HepG2 (cell line): Measurements from ENCODE around the gene SLC16A2. TPM values are rescaled to one million over a fixed set of nuclear protein-coding genes. Genes with fewer than 3 reads are reported as not detected.

ENCODE experiments used
- ATAC-seq: fragments of 200-7000 bp; cut with Tn5 transposase; 3 replicates; pipeline ENCODE4 v1.9.1; 2020; ENCODE audit warnings: mild to moderate bottlenecking, moderate library complexity
- BruUV-seq: library from RNA; stranded (reverse); fragments of 400-500 nt; replicated peaks from 2 replicates; lab custom pipeline; 2021; lab: Mats Ljungman, UMichigan
- CTCF ChIA-PET: fragments of 300-600 bp; formaldehyde crosslinking; extraction: SDS; loops from one replicate; lab custom pipeline; 2021; ENCODE audit warnings: low total read pairs, inconsistent platforms, low intra/inter-chr PET ratio; lab: Yijun Ruan, JAX
- POLR2A ChIA-PET: fragments of 350-600 bp; sonication (Branson Sonifier 250); formaldehyde crosslinking; loops from one replicate; lab custom pipeline; 2020; ENCODE audit warnings: antibody characterized with exemption, inconsistent platforms; lab: Yijun Ruan, JAX
- DNase-seq: peaks from one replicate; pipeline ENCODE4 v3.0.0-alpha.2; 2015; ENCODE audit warnings: low spot score
- FAIRE-seq: peaks from 3 replicates; lab custom pipeline; 2011; peaks lifted over from hg19 to GRCh38; lab: Jason Lieb, UNC
- H2AFZ ChIP-seq: one replicate; pipeline ENCODE4 v1.6.1; 2011; ENCODE audit warnings: low read length, inconsistent platforms
- H3K27ac ChIP-seq: fragments of 300-600 bp; 3 replicates; pipeline ENCODE4 v1.8.0; 2011; ENCODE audit warnings: mixed run types, mild to moderate bottlenecking, mixed read lengths, low read length, inconsistent platforms; ENCODE audit not compliant: insufficient read depth; ENCODE audit errors: extremely low read length
- H3K27me3 ChIP-seq, 2 experiments: fragments of 200-600 bp in 1 of 2; 2 replicates in 1 of 2; 3 replicates in 1 of 2; pipeline versions ENCODE4 v1.6.0 to v1.8.0; 2011; ENCODE audit warnings: low read length in 2 of 2, mild to moderate bottlenecking in 2 of 2, moderate library complexity in 2 of 2, inconsistent platforms in 1 of 2; ENCODE audit not compliant: insufficient read depth in 2 of 2, control insufficient read depth in 1 of 2
- H3K36me3 ChIP-seq, 2 experiments: fragments of 200-600 bp in 1 of 2; replicated peaks in 1 of 2; 2 replicates in 1 of 2; 3 replicates in 1 of 2; pipeline versions ENCODE4 v1.5.1 to v1.8.0; 2011; ENCODE audit warnings: low read length in 2 of 2, inconsistent platforms in 1 of 2; ENCODE audit not compliant: insufficient read depth in 2 of 2, control insufficient read depth in 1 of 2
- H3K4me1 ChIP-seq: 2 replicates; pipeline ENCODE4 v1.5.1; 2012; ENCODE audit warnings: low read length, inconsistent platforms; ENCODE audit not compliant: insufficient read depth
- H3K4me2 ChIP-seq: 2 replicates; pipeline ENCODE4 v1.6.0; 2011; ENCODE audit warnings: low read depth, low read length, inconsistent platforms
- H3K4me3 ChIP-seq, 3 experiments: fragments of 200-600 bp in 1 of 3; sonication (generic), shearing (Covaris generic) in 1 of 3; replicated peaks in 1 of 3; 2 replicates each; pipeline ENCODE4 v1.5.1; 2011 to 2016; ENCODE audit warnings: low read length in 3 of 3, inconsistent platforms in 2 of 3, low read depth in 2 of 3, mild to moderate bottlenecking in 2 of 3, control low read depth in 1 of 3, mixed read lengths in 1 of 3; ENCODE audit not compliant: insufficient read depth in 1 of 3
- H3K79me2 ChIP-seq: one replicate; pipeline ENCODE4 v1.6.1; 2011; ENCODE audit warnings: low read length, inconsistent platforms; ENCODE audit not compliant: insufficient read depth
- H3K9ac ChIP-seq: 2 replicates; pipeline ENCODE4 v1.6.0; 2011; ENCODE audit warnings: mild to moderate bottlenecking, low read depth, low read length, inconsistent platforms; ENCODE audit not compliant: insufficient read depth
- H3K9me3 ChIP-seq: 2 replicates; pipeline ENCODE4 v1.5.1; 2012; ENCODE audit warnings: mild to moderate bottlenecking, low read length
- H4K20me1 ChIP-seq: 2 replicates; pipeline ENCODE4 v1.6.0; 2011; ENCODE audit warnings: inconsistent platforms, mild to moderate bottlenecking, low read length, moderate library complexity; ENCODE audit not compliant: insufficient read depth
- ZNF503 ChIP-seq: sonication (generic); formaldehyde crosslinking; IDR thresholded peaks from 2 replicates; pipeline ENCODE4 v1.4.0; 2020; ENCODE audit warnings: missing genetic modification reagents
- WGBS: methylation state at CpG from one replicate; pipeline ENCODE4 v1.1.6; 2017; ENCODE audit warnings: low lambda C conversion rate; 5-methylcytosine and 5-hydroxymethylcytosine counted together
- in situ Hi-C: cut with HindIII; loops from 2 replicates; pipeline ENCODE4 v1.10.0; 2017; ENCODE audit warnings: low pct_unique_long_range_greater_than_20kb; ENCODE audit not compliant: extremely low pct_ligation_motif_present
- intact Hi-C: fragments of 100-400 bp; cut with micrococcal nuclease; formaldehyde crosslinking; loops from one replicate; pipeline ENCODE4 v1.10.0; 2022; ENCODE audit not compliant: unreplicated experiment
- polyA plus RNA-seq, 8 experiments: library from polyadenylated mRNA; depleted of rRNA in 3 of 8; stranded (reverse) in 7 of 8; unstranded in 1 of 8; fragments of >200 nt; fragmentation: Illumina TruSeq in 4 of 8; extraction: Trizol in 4 of 8; gene quantifications; 2 replicates each; pipeline versions ENCODE4 v1.2.1 to v1.2.3, GENCODE V29; 2011 to 2016; ENCODE audit warnings: low read depth in 4 of 8, missing spikeins in 1 of 8, mixed read lengths in 1 of 8; ENCODE audit not compliant: insufficient read depth in 1 of 8
- total RNA-seq, 5 experiments: library from RNA; depleted of rRNA; stranded (reverse); fragments of >200 nt; fragmentation: Illumina TruSeq; extraction: Trizol; gene quantifications; 2 replicates each; pipeline ENCODE4 v1.2.3, GENCODE V29; 2016; ENCODE audit warnings: low read depth in 1 of 5
- TF ChIP-seq, protein P1 (sequence below): sonication (generic); formaldehyde crosslinking; IDR thresholded peaks from 2 replicates; pipeline ENCODE4 v1.4.0; 2020; ENCODE audit warnings: mild to moderate bottlenecking, missing genetic modification reagents

The SLC16A2 gene
- total and polyA plus RNA-seq, 2 of the 13 experiments (the other 11 are each of a cell fraction or from before 2014, with no cell fraction given), result 0.07 to 0.08 TPM

- H4K20me1 ChIP-seq, result no peaks in the 10 kb centered on the region
- no peak for ATAC-seq
- in situ Hi-C loops, result no loop called here
- intact Hi-C loops, result no loop called here
- H2AFZ ChIP-seq, result no peak overlapping the region
- TF ChIP-seq, protein P1, sequence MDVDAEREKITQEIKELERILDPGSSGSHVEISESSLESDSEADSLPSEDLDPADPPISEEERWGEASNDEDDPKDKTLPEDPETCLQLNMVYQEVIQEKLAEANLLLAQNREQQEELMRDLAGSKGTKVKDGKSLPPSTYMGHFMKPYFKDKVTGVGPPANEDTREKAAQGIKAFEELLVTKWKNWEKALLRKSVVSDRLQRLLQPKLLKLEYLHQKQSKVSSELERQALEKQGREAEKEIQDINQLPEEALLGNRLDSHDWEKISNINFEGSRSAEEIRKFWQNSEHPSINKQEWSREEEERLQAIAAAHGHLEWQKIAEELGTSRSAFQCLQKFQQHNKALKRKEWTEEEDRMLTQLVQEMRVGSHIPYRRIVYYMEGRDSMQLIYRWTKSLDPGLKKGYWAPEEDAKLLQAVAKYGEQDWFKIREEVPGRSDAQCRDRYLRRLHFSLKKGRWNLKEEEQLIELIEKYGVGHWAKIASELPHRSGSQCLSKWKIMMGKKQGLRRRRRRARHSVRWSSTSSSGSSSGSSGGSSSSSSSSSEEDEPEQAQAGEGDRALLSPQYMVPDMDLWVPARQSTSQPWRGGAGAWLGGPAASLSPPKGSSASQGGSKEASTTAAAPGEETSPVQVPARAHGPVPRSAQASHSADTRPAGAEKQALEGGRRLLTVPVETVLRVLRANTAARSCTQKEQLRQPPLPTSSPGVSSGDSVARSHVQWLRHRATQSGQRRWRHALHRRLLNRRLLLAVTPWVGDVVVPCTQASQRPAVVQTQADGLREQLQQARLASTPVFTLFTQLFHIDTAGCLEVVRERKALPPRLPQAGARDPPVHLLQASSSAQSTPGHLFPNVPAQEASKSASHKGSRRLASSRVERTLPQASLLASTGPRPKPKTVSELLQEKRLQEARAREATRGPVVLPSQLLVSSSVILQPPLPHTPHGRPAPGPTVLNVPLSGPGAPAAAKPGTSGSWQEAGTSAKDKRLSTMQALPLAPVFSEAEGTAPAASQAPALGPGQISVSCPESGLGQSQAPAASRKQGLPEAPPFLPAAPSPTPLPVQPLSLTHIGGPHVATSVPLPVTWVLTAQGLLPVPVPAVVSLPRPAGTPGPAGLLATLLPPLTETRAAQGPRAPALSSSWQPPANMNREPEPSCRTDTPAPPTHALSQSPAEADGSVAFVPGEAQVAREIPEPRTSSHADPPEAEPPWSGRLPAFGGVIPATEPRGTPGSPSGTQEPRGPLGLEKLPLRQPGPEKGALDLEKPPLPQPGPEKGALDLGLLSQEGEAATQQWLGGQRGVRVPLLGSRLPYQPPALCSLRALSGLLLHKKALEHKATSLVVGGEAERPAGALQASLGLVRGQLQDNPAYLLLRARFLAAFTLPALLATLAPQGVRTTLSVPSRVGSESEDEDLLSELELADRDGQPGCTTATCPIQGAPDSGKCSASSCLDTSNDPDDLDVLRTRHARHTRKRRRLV (CRISPR knock-in tag), result no peak
- no peak for TF ChIP-seq ZNF503
- TF ChIP-seq, all 625 proteins: peak for 0
- DNase-seq, result no peak
- H3K27ac ChIP-seq, result no peak overlapping the region
- H3K27me3 ChIP-seq, result no peaks in the 10 kb centered on the region
- no peak overlapping the region for H3K4me3 ChIP-seq
- H3K4me2 ChIP-seq, result no peak overlapping the region
- POLR2A ChIA-PET, result no interaction called here
- H3K9me3 ChIP-seq, result no peaks in the 10 kb centered on the region
- no peak for FAIRE-seq
- 0% methylated on average over 1 of the region's 1 CpG for WGBS
- H3K79me2 ChIP-seq, result no peaks in the 10 kb centered on the region
- no peaks in the 10 kb centered on the region for H3K4me1 ChIP-seq
- BruUV-seq, result no TSS peak
- CTCF ChIA-PET, result no interaction called here
- H3K9ac ChIP-seq, result no peak overlapping the region
- no peaks in the 10 kb centered on the region for H3K36me3 ChIP-seq
Measured at GRCh38 chrX:74395556-74395955, 25.7 kb upstream of the SLC16A2 start.
